K562 (cell line): ENCODE data around the gene CNOT6. TPM values are rescaled to one million over a fixed set of nuclear protein-coding genes. Genes with fewer than 3 reads are reported as not detected.

Experiments
- ATAC-seq: fragments of 200-7000 bp; cut with Tn5 transposase; 3 replicates; pipeline ENCODE4 v1.9.1; 2020; ENCODE audit warnings: moderate library complexity
- BruUV-seq: library from RNA; stranded (reverse); fragments of 400-500 nt; replicated peaks from 2 replicates; lab custom pipeline; 2021; lab: Mats Ljungman, UMichigan
- CTCF ChIA-PET: fragments of 300-600 bp; formaldehyde crosslinking; extraction: SDS; loops from one replicate; lab custom pipeline; 2021; ENCODE audit warnings: low intra/inter-chr PET ratio; lab: Yijun Ruan, JAX
- POLR2A ChIA-PET: fragments of 300-600, 350-650 bp; sonication (Branson Sonifier 250); formaldehyde crosslinking; extraction: SDS; loops from one replicate; lab custom pipeline; 2021; ENCODE audit warnings: antibody characterized with exemption, inconsistent platforms; lab: Yijun Ruan, JAX
- DNase-seq, 4 experiments: peaks; one replicate each; pipeline versions ENCODE4 v3.0.0 to v3.0.0-alpha.2; 2011 to 2018; ENCODE audit warnings: low spot score in 3 of 4, mixed read lengths in 3 of 4; ENCODE audit errors: extremely low read depth in 1 of 4
- FAIRE-seq: peaks from 2 replicates; lab custom pipeline; 2011; peaks lifted over from hg19 to GRCh38; lab: Jason Lieb, UNC
- H2AFZ ChIP-seq: 2 replicates; pipeline ENCODE4 v1.6.0; 2011; ENCODE audit warnings: low read depth, low read length, control low read depth, inconsistent platforms
- H3K27ac ChIP-seq: fragments of 200-600 bp; 3 replicates; pipeline ENCODE4 v1.8.0; 2011; ENCODE audit warnings: low read depth, mild to moderate bottlenecking, control low read depth, inconsistent platforms, low read length, moderate library complexity, mixed read lengths; ENCODE audit errors: extremely low read depth
- H3K27me3 ChIP-seq, 2 experiments: fragments of 300-600 bp in 1 of 2; 2 replicates in 1 of 2; 3 replicates in 1 of 2; pipeline versions ENCODE4 v1.6.0 to v1.8.0; 2011; ENCODE audit warnings: inconsistent platforms in 2 of 2, low read length in 2 of 2, mild to moderate bottlenecking in 1 of 2, mixed read lengths in 1 of 2, moderate library complexity in 1 of 2; ENCODE audit not compliant: control insufficient read depth in 2 of 2, insufficient read depth in 2 of 2
- H3K36me3 ChIP-seq: fragments of 300-600 bp; 3 replicates; pipeline ENCODE4 v1.8.0; 2011; ENCODE audit warnings: mild to moderate bottlenecking, low read length, inconsistent platforms; ENCODE audit not compliant: control insufficient read depth, insufficient read depth
- H3K4me1 ChIP-seq, 2 experiments: fragments of 200-600 bp in 1 of 2; replicated peaks in 1 of 2; 2 replicates in 1 of 2; 3 replicates in 1 of 2; pipeline versions ENCODE4 v1.5.1 to v1.8.0; 2011; ENCODE audit warnings: inconsistent platforms in 2 of 2, low read length in 2 of 2, mild to moderate bottlenecking in 1 of 2, mixed read lengths in 1 of 2, moderate library complexity in 1 of 2; ENCODE audit not compliant: control insufficient read depth in 2 of 2, insufficient read depth in 2 of 2
- H3K4me2 ChIP-seq: 2 replicates; pipeline ENCODE4 v1.6.1; 2011; ENCODE audit warnings: low read length, control low read depth, inconsistent platforms, mixed read lengths; ENCODE audit not compliant: insufficient read depth
- H3K4me3 ChIP-seq: fragments of 200-600 bp; sonication (generic), shearing (Covaris generic); 2 replicates; pipeline ENCODE4 v1.5.1; 2016; ENCODE audit warnings: control low read depth, inconsistent platforms
- H3K79me2 ChIP-seq: fragments of 200-600 bp; 3 replicates; pipeline ENCODE4 v1.8.0; 2011; ENCODE audit warnings: low read length, inconsistent platforms; ENCODE audit not compliant: control insufficient read depth, insufficient read depth
- H3K9ac ChIP-seq, 2 experiments: 2 replicates each; pipeline versions ENCODE4 v1.6.0 to v1.6.1; 2011; ENCODE audit warnings: low read depth in 2 of 2, low read length in 2 of 2, control low read depth in 1 of 2, inconsistent platforms in 1 of 2, mild to moderate bottlenecking in 1 of 2, mixed read lengths in 1 of 2; ENCODE audit not compliant: insufficient read depth in 1 of 2
- H3K9me1 ChIP-seq: one replicate; pipeline ENCODE4 v1.6.0; 2011; ENCODE audit warnings: inconsistent platforms, mild to moderate bottlenecking, low read length, moderate library complexity; ENCODE audit not compliant: control insufficient read depth, insufficient read depth
- H3K9me3 ChIP-seq: replicated peaks from 2 replicates; pipeline ENCODE4 v1.5.1; 2011; ENCODE audit warnings: low read depth, low read length, inconsistent platforms; ENCODE audit not compliant: control insufficient read depth, insufficient read depth
- H4K20me1 ChIP-seq: replicated peaks from 2 replicates; pipeline ENCODE4 v1.6.1; 2011; ENCODE audit warnings: low read length, inconsistent platforms, mixed read lengths; ENCODE audit not compliant: control insufficient read depth, insufficient read depth
- CAMTA2 ChIP-seq: fragments of 250-450 bp; sonication (Bioruptor Pico); conservative IDR thresholded peaks from 2 replicates; pipeline ENCODE4 v1.5.1; 2022
- GTF3C2 ChIP-seq: IDR thresholded peaks from 3 replicates; pipeline ENCODE4 v1.6.1; 2011; ENCODE audit warnings: borderline replicate concordance, mild to moderate bottlenecking, moderate library complexity; ENCODE audit not compliant: insufficient read length; ENCODE audit errors: extremely low read depth
- HNRNPK ChIP-seq: fragments of 200-400 bp; formaldehyde crosslinking; IDR thresholded peaks from one replicate; pipeline ENCODE4 v1.6.1; 2018; ENCODE audit warnings: mild to moderate bottlenecking, low read depth, low read length; ENCODE audit not compliant: poor library complexity, severe bottlenecking
- KDM4B ChIP-seq, 2 experiments: fragments of 450-650 bp in 1 of 2; sonication (generic) in 1 of 2; IDR thresholded peaks; 2 replicates each; pipeline ENCODE4 v1.6.1; 2016 to 2017; ENCODE audit warnings: borderline replicate concordance in 2 of 2, antibody characterized with exemption in 1 of 2, low read depth in 1 of 2, mild to moderate bottlenecking in 1 of 2
- PTBP1 ChIP-seq: fragments of 200-400 bp; formaldehyde crosslinking; IDR thresholded peaks from 2 replicates; pipeline ENCODE4 v1.6.1; 2017; ENCODE audit warnings: low read depth, low read length
- SMAD2 ChIP-seq: fragments of 150-350 bp; IDR thresholded peaks from 2 replicates; pipeline ENCODE4 v1.6.1; 2014; ENCODE audit warnings: low read depth, mild to moderate bottlenecking, low read length
- SOX6 ChIP-seq: fragments of 450-650 bp; IDR thresholded peaks from 2 replicates; pipeline ENCODE4 v1.6.1; 2014; ENCODE audit warnings: mild to moderate bottlenecking
- TARDBP ChIP-seq: fragments of 450-650 bp; IDR thresholded peaks from 2 replicates; pipeline ENCODE4 v1.6.1; 2016
- TEAD1 ChIP-seq, 2 experiments: fragments of 450-650 bp in 1 of 2; sonication (generic) in 1 of 2; formaldehyde crosslinking; IDR thresholded peaks; 2 replicates each; pipeline versions ENCODE4 v1.4.0 to v1.8.0; 2020 to 2022; ENCODE audit warnings: mild to moderate bottlenecking in 2 of 2, missing genetic modification reagents in 1 of 2
- ZBTB1 ChIP-seq: sonication (generic); formaldehyde crosslinking; IDR thresholded peaks from 2 replicates; pipeline ENCODE4 v1.8.1; 2023; ENCODE audit warnings: missing genetic modification reagents, low read depth, mild to moderate bottlenecking, borderline replicate concordance
- ZFP91 ChIP-seq: sonication (generic); formaldehyde crosslinking; IDR thresholded peaks from 2 replicates; pipeline ENCODE4 v1.8.0; 2022; ENCODE audit warnings: mild to moderate bottlenecking, missing genetic modification reagents
- ZNF668 ChIP-seq: fragments of 250-450 bp; sonication (Bioruptor Pico); IDR thresholded peaks from 2 replicates; pipeline ENCODE4 v1.8.0; 2022; ENCODE audit warnings: mild to moderate bottlenecking, inconsistent platforms
- WGBS: fragments of 100-300 bp; shearing (Covaris generic); methylation state at CpG from one replicate; pipeline ENCODE4 v1.1.6; 2016; ENCODE audit warnings: low coverage, mixed read lengths; ENCODE audit not compliant: insufficient coverage; ENCODE audit errors: missing lambda C conversion rate; 5-methylcytosine and 5-hydroxymethylcytosine counted together
- in situ Hi-C: fragments of 300-500 bp; cut with MboI; formaldehyde crosslinking; loops from 4 replicates; pipeline ENCODE4 v1.15.0; 2018; ENCODE audit warnings: inconsistent platforms, mixed read lengths
- intact Hi-C: fragments of 100-400 bp; cut with micrococcal nuclease; formaldehyde crosslinking; loops from 2 replicates; pipeline ENCODE4 v1.14.2; 2022
- polyA plus RNA-seq, 8 experiments: library from polyadenylated mRNA; depleted of rRNA in 4 of 8; stranded (reverse) in 5 of 8; unstranded in 3 of 8; fragments of >200 nt; fragmentation: Nextera tagmentation in 2 of 8; fragmentation: Illumina TruSeq in 1 of 8; extraction: Ambion mirVana in 2 of 8; extraction: Trizol in 1 of 8; gene quantifications; 2 replicates each; pipeline versions ENCODE4 v1.2.1 to v1.2.3, GENCODE V29; 2011 to 2014; ENCODE audit warnings: inconsistent platforms in 1 of 8, missing spikeins in 1 of 8
- total RNA-seq, 7 experiments: library from RNA; depleted of rRNA in 6 of 7; stranded (reverse); fragments of >200 nt in 6 of 7; fragmentation: Illumina TruSeq in 2 of 7; extraction: Trizol in 2 of 7; gene quantifications; 2 replicates each; pipeline versions ENCODE4 v1.2.1 to v1.2.3, GENCODE V29; 2011 to 2021; ENCODE audit warnings: low replicate concordance in 1 of 7
- TF ChIP-seq, protein P1 (sequence below): fragments of 450-650 bp; IDR thresholded peaks from 2 replicates; pipeline ENCODE4 v1.6.1; 2016
- TF ChIP-seq, protein P2 (sequence below): IDR thresholded peaks from 2 replicates; pipeline ENCODE4 v1.6.1; 2014; ENCODE audit warnings: antibody characterized with exemption

CNOT6 gene
- total and polyA plus RNA-seq, 9 of the 15 experiments (the other 6 are each of a cell fraction or from before 2014, with no cell fraction given), result 4.9 to 32.4 (median 14.0) TPM

GRCh38 chr5:180563994-180564393 is 69.8 kb downstream of the CNOT6 start (continued):
- TF ChIP-seq GTF3C2 (no peak), TEAD1 (CRISPR knock-in tag; IDR thresholded peaks at IDR 0.05) (no peak), ZBTB1 (no peak), ZNF668 (CRISPR knock-in tag) (no peak), SOX6 (no peak)
- TF ChIP-seq, protein P1, sequence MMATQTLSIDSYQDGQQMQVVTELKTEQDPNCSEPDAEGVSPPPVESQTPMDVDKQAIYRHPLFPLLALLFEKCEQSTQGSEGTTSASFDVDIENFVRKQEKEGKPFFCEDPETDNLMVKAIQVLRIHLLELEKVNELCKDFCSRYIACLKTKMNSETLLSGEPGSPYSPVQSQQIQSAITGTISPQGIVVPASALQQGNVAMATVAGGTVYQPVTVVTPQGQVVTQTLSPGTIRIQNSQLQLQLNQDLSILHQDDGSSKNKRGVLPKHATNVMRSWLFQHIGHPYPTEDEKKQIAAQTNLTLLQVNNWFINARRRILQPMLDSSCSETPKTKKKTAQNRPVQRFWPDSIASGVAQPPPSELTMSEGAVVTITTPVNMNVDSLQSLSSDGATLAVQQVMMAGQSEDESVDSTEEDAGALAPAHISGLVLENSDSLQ, result no peak

GRCh38 chr5:180568914-180569313 is 74.7 kb downstream of the CNOT6 start:
- in situ Hi-C loops, result no loop called here
- TF ChIP-seq HNRNPK (no peak), TARDBP (no peak), CAMTA2 (no peak), ZFP91 (CRISPR knock-in tag) (no peak), SMAD2 (no peak), KDM4B (IDR thresholded peaks at IDR 0.05; ENCODE audit: borderline replicate concordance in 2 of 2, low read depth in 1 of 2) (no peak), PTBP1 (no peak)
- TF ChIP-seq, protein P2, sequence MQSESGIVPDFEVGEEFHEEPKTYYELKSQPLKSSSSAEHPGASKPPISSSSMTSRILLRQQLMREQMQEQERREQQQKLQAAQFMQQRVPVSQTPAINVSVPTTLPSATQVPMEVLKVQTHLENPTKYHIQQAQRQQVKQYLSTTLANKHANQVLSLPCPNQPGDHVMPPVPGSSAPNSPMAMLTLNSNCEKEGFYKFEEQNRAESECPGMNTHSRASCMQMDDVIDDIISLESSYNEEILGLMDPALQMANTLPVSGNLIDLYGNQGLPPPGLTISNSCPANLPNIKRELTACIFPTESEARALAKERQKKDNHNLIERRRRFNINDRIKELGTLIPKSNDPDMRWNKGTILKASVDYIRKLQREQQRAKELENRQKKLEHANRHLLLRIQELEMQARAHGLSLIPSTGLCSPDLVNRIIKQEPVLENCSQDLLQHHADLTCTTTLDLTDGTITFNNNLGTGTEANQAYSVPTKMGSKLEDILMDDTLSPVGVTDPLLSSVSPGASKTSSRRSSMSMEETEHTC, result no peak

More at GRCh38 chr5:180568914-180569313, 74.7 kb downstream of the CNOT6 start:
- H3K4me2 ChIP-seq, result no peak overlapping the region
- intact Hi-C loops, result no loop called here
- H3K27ac ChIP-seq, result no peak overlapping the region
- no peaks in the 10 kb centered on the region for H3K9me3 ChIP-seq
- no peaks in the 10 kb centered on the region for H3K27me3 ChIP-seq
- no peak overlapping the region for H2AFZ ChIP-seq
- DNase-seq (no peak), FAIRE-seq (no peak), ATAC-seq (no peak)
- H3K4me3 ChIP-seq, result no peak overlapping the region
- H3K9me1 ChIP-seq, result no peaks in the 10 kb centered on the region
- H3K4me1 ChIP-seq, result no peaks in the 10 kb centered on the region; a peak in 2 of 5 replicates
- ChIA-PET CTCF (no interaction called here), POLR2A (interaction anchor here (0.7 to 2.1 kb wide), 3 partner anchors 12 to 792 kb away, joined by 3 to 7 read pairs (median 4); no protein-coding TSS in a partner anchor)
- no peak overlapping the region for H3K9ac ChIP-seq
- BruUV-seq, result no TSS peak
- H3K36me3 ChIP-seq, result peaks cover 88% of the 10 kb centered on the region
- H3K79me2 ChIP-seq, result peaks cover 7% of the 10 kb centered on the region; the same call in 1 of the 3 replicates
- no peaks in the 10 kb centered on the region for H4K20me1 ChIP-seq
- WGBS, result 80% methylated on average over 8 of the region's 8 CpGs
